Cardiac muscle cell (in vitro differentiated cells and primary cell): Measurements from ENCODE around the gene EN2. TPM values are rescaled to one million over a fixed set of nuclear protein-coding genes. Genes with fewer than 3 reads are reported as not detected.

ENCODE experiments used
- DNase-seq, 2 donors: peaks; one replicate each; pipeline versions ENCODE4 v3.0.0 to v3.0.0-alpha.2; 2010 to 2017; ENCODE audit warnings: low read depth in 1 of 2, low spot score in 1 of 2
- H3K27ac ChIP-seq: fragments of 200-600 bp; sonication (generic); 2 replicates; pipeline ENCODE4 v1.5.1; 2016
- H3K27me3 ChIP-seq: fragments of 200-600 bp; sonication (generic); 2 replicates; pipeline ENCODE4 v1.6.0; 2016; ENCODE audit warnings: control low read depth
- H3K36me3 ChIP-seq: fragments of 200-600 bp; sonication (generic); 2 replicates; pipeline ENCODE4 v1.5.1; 2016; ENCODE audit warnings: control low read depth
- H3K4me1 ChIP-seq: fragments of 200-600 bp; sonication (generic); 2 replicates; pipeline ENCODE4 v1.8.1; 2017; ENCODE audit warnings: low read depth, mild to moderate bottlenecking, mixed run types
- H3K4me3 ChIP-seq: fragments of 200-600 bp; sonication (generic); 2 replicates; pipeline ENCODE4 v1.5.1; 2016; ENCODE audit warnings: mild to moderate bottlenecking
- H3K9me3 ChIP-seq: fragments of 200-600 bp; sonication (generic); 2 replicates; pipeline ENCODE4 v1.5.1; 2017; ENCODE audit warnings: low read depth, mild to moderate bottlenecking, control low read depth
- CTCF ChIP-seq: IDR thresholded peaks from 2 replicates; pipeline ENCODE4 v1.5.1; 2012; ENCODE audit warnings: low read depth, mild to moderate bottlenecking, low read length
- polyA plus RNA-seq: library from polyadenylated mRNA; unstranded; fragments of >200 nt; fragmentation: Nextera tagmentation; extraction: Ambion mirVana; gene quantifications from 2 replicates; pipeline ENCODE4 v1.2.1, GENCODE V29; 2016
- total RNA-seq: library from RNA; depleted of rRNA; stranded (reverse); fragments of >200 nt; gene quantifications from 2 replicates; pipeline ENCODE4 v1.2.3, GENCODE V29; 2016

The EN2 gene
- total and polyA plus RNA-seq, 2 experiments from 2014 or later = not detected

- Histone ChIP-seq H3K27ac (no peak overlapping the region), H3K36me3 (no peaks in the 10 kb centered on the region), H3K9me3 (no peaks in the 10 kb centered on the region), H3K4me1 (peaks cover 8% of the 10 kb centered on the region), H3K4me3 (no peak overlapping the region), H3K27me3 (peaks cover 97% of the 10 kb centered on the region)
- TF ChIP-seq CTCF = no peak
- DNase-seq = no peak
Observed at GRCh38 chr7:155462163-155462735, 4.3 kb downstream of the EN2 start.

GRCh38 chr7:155463114-155463811 lies 5.3 kb downstream of the EN2 start:
- TF ChIP-seq CTCF = no peak
- Histone ChIP-seq H3K36me3 (no peaks in the 10 kb centered on the region), H3K9me3 (no peaks in the 10 kb centered on the region), H3K27ac (no peak overlapping the region), H3K4me1 (peaks cover 8% of the 10 kb centered on the region), H3K4me3 (no peak overlapping the region), H3K27me3 (peaks cover 100% of the 10 kb centered on the region)
- no peak for DNase-seq

GRCh38 chr7:155464183-155464582 lies 6.3 kb downstream of the EN2 start:
- no peaks in the 10 kb centered on the region for H3K9me3 ChIP-seq
- no peak for DNase-seq
- no peaks in the 10 kb centered on the region for H3K36me3 ChIP-seq
- peaks cover 8% of the 10 kb centered on the region for H3K4me1 ChIP-seq
- H3K4me3 ChIP-seq = no peak overlapping the region
- TF ChIP-seq CTCF = no peak
- peaks cover 100% of the 10 kb centered on the region for H3K27me3 ChIP-seq
- no peak overlapping the region for H3K27ac ChIP-seq

GRCh38 chr7:155464948-155465739 lies 7.2 kb downstream of the EN2 start:
- H3K27ac ChIP-seq = no peak overlapping the region
- H3K4me3 ChIP-seq = no peak overlapping the region
- no peak for DNase-seq
- no peak for TF ChIP-seq CTCF
- peaks cover 8% of the 10 kb centered on the region for H3K4me1 ChIP-seq
- H3K27me3 ChIP-seq = peaks cover 100% of the 10 kb centered on the region
- no peaks in the 10 kb centered on the region for H3K9me3 ChIP-seq
- no peaks in the 10 kb centered on the region for H3K36me3 ChIP-seq

GRCh38 chr7:155465761-155466141 lies 7.8 kb downstream of the EN2 start:
- no peak for DNase-seq
- peaks cover 8% of the 10 kb centered on the region for H3K4me1 ChIP-seq
- H3K36me3 ChIP-seq = no peaks in the 10 kb centered on the region
- H3K27me3 ChIP-seq = peaks cover 100% of the 10 kb centered on the region
- H3K27ac ChIP-seq = no peak overlapping the region
- H3K9me3 ChIP-seq = no peaks in the 10 kb centered on the region
- TF ChIP-seq CTCF = no peak
- H3K4me3 ChIP-seq = no peak overlapping the region
